GM21447 (cell line): ENCODE data around the gene GDF2.

Experiments
- ATAC-seq: cut with Tn5 transposase; IDR thresholded peaks from one replicate; pipeline ENCODE4 v1.9.1; 2021; ENCODE audit not compliant: unreplicated experiment

Gene GDF2

GRCh38 chr10:47366731-47367460 lies 44.6 kb downstream of the GDF2 start:
- ATAC-seq = no peak

- no peak for ATAC-seq
Observed at GRCh38 chr10:47367646-47368045, 45.4 kb downstream of the GDF2 start.

- ATAC-seq = no peak
Observed at GRCh38 chr10:47368431-47369180, 46.4 kb downstream of the GDF2 start.

- no peak for ATAC-seq
Observed at GRCh38 chr10:47369251-47369894, 47.1 kb downstream of the GDF2 start.

GRCh38 chr10:47370015-47370767 lies 47.9 kb downstream of the GDF2 start:
- no peak for ATAC-seq

- no peak for ATAC-seq
Observed at GRCh38 chr10:47370878-47371277, 48.6 kb downstream of the GDF2 start.

GRCh38 chr10:47371629-47372485 lies 49.6 kb downstream of the GDF2 start:
- no peak for ATAC-seq

GRCh38 chr10:47372726-47373125 lies 50.5 kb downstream of the GDF2 start:
- ATAC-seq = no peak

- ATAC-seq = no peak
Observed at GRCh38 chr10:47374611-47375536, 52.6 kb downstream of the GDF2 start.

GRCh38 chr10:47376522-47377220 lies 54.4 kb downstream of the GDF2 start:
- no peak for ATAC-seq
